Loucy (cell line): ENCODE results near the gene FURIN.

Experiments used
- H2AFZ ChIP-seq: fragments of 200-600 bp; sonication (generic); 2 replicates; pipeline ENCODE4 v1.6.0; 2016; ENCODE audit warnings: antibody characterized with exemption, mild to moderate bottlenecking, low read length, moderate library complexity
- H3F3A ChIP-seq: fragments of 200-600 bp; 2 replicates; pipeline ENCODE4 v1.6.0; 2016; ENCODE audit warnings: antibody characterized with exemption, low read depth, mild to moderate bottlenecking
- H3K27me3 ChIP-seq: fragments of 200-600 bp; sonication (generic); 2 replicates; pipeline ENCODE4 v1.6.1; 2014; ENCODE audit warnings: low read length, mild to moderate bottlenecking; ENCODE audit not compliant: insufficient read depth, poor library complexity, severe bottlenecking
- H3K36me3 ChIP-seq: fragments of 200-600 bp; sonication (generic); 2 replicates; pipeline ENCODE4 v1.6.1; 2016; ENCODE audit warnings: low read length; ENCODE audit not compliant: insufficient read depth
- H3K4me1 ChIP-seq: fragments of 200-600 bp; sonication (generic); 2 replicates; pipeline ENCODE4 v1.5.1; 2014; ENCODE audit warnings: low read length, mild to moderate bottlenecking; ENCODE audit not compliant: insufficient read depth, poor library complexity, severe bottlenecking
- H3K4me2 ChIP-seq: fragments of 200-600 bp; sonication (generic); 2 replicates; pipeline ENCODE4 v1.6.0; 2014; ENCODE audit warnings: antibody characterized with exemption, low read length, low read depth, mild to moderate bottlenecking; ENCODE audit not compliant: poor library complexity, severe bottlenecking
- H3K4me3 ChIP-seq: fragments of 200-600 bp; sonication (generic); 2 replicates; pipeline ENCODE4 v1.5.1; 2014; ENCODE audit warnings: low read length, mild to moderate bottlenecking, mixed read lengths; ENCODE audit not compliant: poor library complexity, severe bottlenecking
- H3K79me2 ChIP-seq: fragments of 200-600 bp; sonication (generic); 2 replicates; pipeline ENCODE4 v1.6.1; 2014; ENCODE audit warnings: low read length; ENCODE audit not compliant: insufficient read depth
- H3K9ac ChIP-seq: fragments of 200-600 bp; sonication (generic); 2 replicates; pipeline ENCODE4 v1.6.0; 2014; ENCODE audit warnings: mild to moderate bottlenecking, low read depth, low read length, moderate library complexity; ENCODE audit not compliant: poor library complexity, severe bottlenecking
- H3K9me2 ChIP-seq: fragments of 200-600 bp; sonication (generic); replicated peaks from 2 replicates; pipeline ENCODE4 v1.6.1; 2016; ENCODE audit warnings: low read depth, low read length, mixed read lengths
- H3K9me3 ChIP-seq: fragments of 200-600 bp; sonication (generic); 2 replicates; pipeline ENCODE4 v1.6.1; 2014; ENCODE audit warnings: mild to moderate bottlenecking, antibody characterized with exemption, low read length, low read depth; ENCODE audit not compliant: insufficient read depth
- H4K20me1 ChIP-seq: fragments of 200-600 bp; sonication (generic); 2 replicates; pipeline ENCODE4 v1.6.0; 2014; ENCODE audit warnings: antibody characterized with exemption, low read length, mild to moderate bottlenecking; ENCODE audit not compliant: insufficient read depth, poor library complexity, severe bottlenecking
- EZH2phosphoT487 ChIP-seq: fragments of 200-600 bp; IDR thresholded peaks from 2 replicates; pipeline ENCODE4 v1.6.1; 2018; ENCODE audit warnings: antibody characterized with exemption, mild to moderate bottlenecking, moderate library complexity, borderline replicate concordance
- TF ChIP-seq, protein P1 (sequence below): fragments of 200-600 bp; sonication (generic); conservative IDR thresholded peaks from 2 replicates; pipeline ENCODE4 v1.5.1; 2014; ENCODE audit warnings: mild to moderate bottlenecking, antibody characterized with exemption, low read length

FURIN gene

DNA sequence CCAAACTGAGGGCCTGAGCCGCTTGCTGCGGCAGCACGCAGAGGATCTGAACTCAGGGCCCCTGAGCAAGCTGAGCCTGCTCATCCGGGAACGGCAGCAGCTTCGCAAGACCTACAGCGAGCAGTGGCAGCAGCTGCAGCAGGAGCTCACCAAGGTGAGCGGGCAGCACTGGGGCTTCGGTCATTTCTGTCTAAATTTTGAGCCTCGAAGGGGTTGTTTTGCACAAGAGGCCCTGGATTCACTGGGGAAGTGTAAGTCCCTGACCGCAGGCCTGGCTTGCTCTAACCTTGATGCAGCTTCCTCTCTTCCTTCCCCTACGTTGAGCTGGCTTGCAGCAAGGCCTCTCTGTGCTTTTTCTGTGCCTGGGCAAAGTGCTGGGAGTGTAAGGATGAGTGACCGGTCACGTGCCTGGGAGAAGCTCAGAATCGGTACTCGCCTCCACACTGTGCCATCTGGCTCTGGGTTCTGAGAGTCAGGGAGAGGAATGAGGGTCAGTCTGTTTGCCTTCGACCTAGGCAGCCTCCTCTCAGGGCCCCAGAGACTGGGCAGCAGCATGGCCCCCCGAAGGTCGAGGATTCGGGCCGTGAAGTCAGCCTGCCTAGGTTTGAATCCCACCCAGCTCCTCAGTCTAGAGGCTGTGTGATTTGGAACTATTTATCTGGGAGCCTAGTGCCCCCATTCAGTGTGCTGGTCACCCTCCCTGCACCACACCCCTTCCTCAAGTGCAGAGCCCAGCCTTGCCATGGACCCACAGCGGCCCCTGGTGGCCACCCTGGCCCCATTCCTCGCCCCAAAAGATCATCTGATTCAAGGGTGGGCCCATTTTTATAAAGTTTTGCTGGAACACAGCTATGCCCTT, 17.3 kb downstream of the FURIN start:
- Histone ChIP-seq H3K36me3 (peaks cover 10% of the 10 kb centered on the region; the same call in 1 of the 2 replicates), H4K20me1 (peaks cover 7% of the 10 kb centered on the region), H2AFZ (no peak overlapping the region), H3K4me3 (peak overlapping the region; percentile 78), H3K9me3 (no peaks in the 10 kb centered on the region), H3K79me2 (peaks cover 42% of the 10 kb centered on the region), H3K4me1 (peaks cover 28% of the 10 kb centered on the region), H3K9me2 (no peaks in the 10 kb centered on the region), H3K4me2 (peak overlapping the region; percentile 77), H3K9ac (peak overlapping the region; percentile 97), H3F3A (no peaks in the 10 kb centered on the region), H3K27me3 (no peaks in the 10 kb centered on the region)
- TF ChIP-seq, protein P1, sequence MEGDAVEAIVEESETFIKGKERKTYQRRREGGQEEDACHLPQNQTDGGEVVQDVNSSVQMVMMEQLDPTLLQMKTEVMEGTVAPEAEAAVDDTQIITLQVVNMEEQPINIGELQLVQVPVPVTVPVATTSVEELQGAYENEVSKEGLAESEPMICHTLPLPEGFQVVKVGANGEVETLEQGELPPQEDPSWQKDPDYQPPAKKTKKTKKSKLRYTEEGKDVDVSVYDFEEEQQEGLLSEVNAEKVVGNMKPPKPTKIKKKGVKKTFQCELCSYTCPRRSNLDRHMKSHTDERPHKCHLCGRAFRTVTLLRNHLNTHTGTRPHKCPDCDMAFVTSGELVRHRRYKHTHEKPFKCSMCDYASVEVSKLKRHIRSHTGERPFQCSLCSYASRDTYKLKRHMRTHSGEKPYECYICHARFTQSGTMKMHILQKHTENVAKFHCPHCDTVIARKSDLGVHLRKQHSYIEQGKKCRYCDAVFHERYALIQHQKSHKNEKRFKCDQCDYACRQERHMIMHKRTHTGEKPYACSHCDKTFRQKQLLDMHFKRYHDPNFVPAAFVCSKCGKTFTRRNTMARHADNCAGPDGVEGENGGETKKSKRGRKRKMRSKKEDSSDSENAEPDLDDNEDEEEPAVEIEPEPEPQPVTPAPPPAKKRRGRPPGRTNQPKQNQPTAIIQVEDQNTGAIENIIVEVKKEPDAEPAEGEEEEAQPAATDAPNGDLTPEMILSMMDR, result peak; percentile 97
- TF ChIP-seq EZH2phosphoT487, result no peak

DNA sequence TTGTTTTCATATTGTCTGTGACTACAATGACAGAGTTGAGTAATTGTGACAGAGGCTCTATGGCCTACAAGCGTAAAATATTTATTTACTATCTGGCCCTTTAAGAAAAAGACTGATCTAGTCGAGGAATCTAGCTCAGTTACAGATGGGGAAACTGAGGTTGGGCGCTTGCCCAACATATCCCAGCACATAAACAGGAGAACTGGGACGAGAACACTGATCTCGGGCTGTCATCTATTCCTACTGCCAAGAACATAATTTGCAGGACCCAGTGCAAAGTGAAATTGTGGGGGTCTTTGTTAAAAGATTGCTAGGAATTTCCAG, 17.9 kb downstream of the FURIN start:
- TF ChIP-seq, protein P1, result 0 out of 2 replicates have a peak, but pooled peaks have one; percentile 9
- no peak for TF ChIP-seq EZH2phosphoT487
- H4K20me1 ChIP-seq, result peaks cover 7% of the 10 kb centered on the region
- H2AFZ ChIP-seq, result no peak overlapping the region
- peaks cover 28% of the 10 kb centered on the region for H3K4me1 ChIP-seq
- peak overlapping the region; percentile 20 for H3K9ac ChIP-seq
- peaks cover 42% of the 10 kb centered on the region for H3K79me2 ChIP-seq
- no peaks in the 10 kb centered on the region for H3F3A ChIP-seq
- peak overlapping the region; percentile 78 for H3K4me3 ChIP-seq
- H3K9me2 ChIP-seq, result no peaks in the 10 kb centered on the region
- H3K36me3 ChIP-seq, result peaks cover 9% of the 10 kb centered on the region; the same call in 1 of the 2 replicates
- peak overlapping the region; percentile 77 for H3K4me2 ChIP-seq
- H3K27me3 ChIP-seq, result no peaks in the 10 kb centered on the region
- no peaks in the 10 kb centered on the region for H3K9me3 ChIP-seq

DNA sequence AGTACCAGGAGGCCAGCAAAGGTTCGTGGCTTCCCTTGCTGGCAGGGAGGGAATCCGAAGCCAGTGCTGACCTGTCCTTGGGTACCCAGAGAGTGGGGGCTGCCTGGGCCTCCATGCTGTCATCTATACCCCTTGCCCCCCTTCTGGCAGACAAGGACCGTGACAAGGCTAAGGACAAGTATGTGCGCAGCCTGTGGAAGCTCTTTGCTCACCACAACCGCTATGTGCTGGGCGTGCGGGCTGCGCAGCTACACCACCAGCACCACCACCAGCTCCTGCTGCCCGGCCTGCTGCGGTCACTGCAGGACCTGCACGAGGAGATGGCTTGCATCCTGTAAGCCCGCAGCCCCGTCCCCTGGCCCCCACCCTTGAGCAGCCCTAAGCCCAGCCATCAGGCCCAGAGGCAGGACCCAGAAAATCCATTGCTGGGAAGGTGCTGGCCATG, 18.7 kb downstream of the FURIN start:
- H4K20me1 ChIP-seq, result peaks cover 7% of the 10 kb centered on the region
- H3K79me2 ChIP-seq, result peaks cover 42% of the 10 kb centered on the region
- no peaks in the 10 kb centered on the region for H3K9me3 ChIP-seq
- peak overlapping the region; percentile 20 for H3K9ac ChIP-seq
- peak overlapping the region; percentile 77 for H3K4me2 ChIP-seq
- peaks cover 13% of the 10 kb centered on the region; the same call in 1 of the 2 replicates for H3K36me3 ChIP-seq
- no peaks in the 10 kb centered on the region for H3K9me2 ChIP-seq
- TF ChIP-seq, protein P1, result no peak
- TF ChIP-seq EZH2phosphoT487, result no peak
- H3K27me3 ChIP-seq, result no peaks in the 10 kb centered on the region
- no peak overlapping the region for H2AFZ ChIP-seq
- no peak overlapping the region for H3K4me3 ChIP-seq
- no peaks in the 10 kb centered on the region for H3F3A ChIP-seq
- H3K4me1 ChIP-seq, result peaks cover 28% of the 10 kb centered on the region
